ENCODE measurements around the gene TMEM95. TPM values are rescaled to one million over a fixed set of nuclear protein-coding genes. Genes with fewer than 3 reads are reported as not detected.

TMEM95 gene
- total RNA-seq, 1 donor = not detected

DNA sequence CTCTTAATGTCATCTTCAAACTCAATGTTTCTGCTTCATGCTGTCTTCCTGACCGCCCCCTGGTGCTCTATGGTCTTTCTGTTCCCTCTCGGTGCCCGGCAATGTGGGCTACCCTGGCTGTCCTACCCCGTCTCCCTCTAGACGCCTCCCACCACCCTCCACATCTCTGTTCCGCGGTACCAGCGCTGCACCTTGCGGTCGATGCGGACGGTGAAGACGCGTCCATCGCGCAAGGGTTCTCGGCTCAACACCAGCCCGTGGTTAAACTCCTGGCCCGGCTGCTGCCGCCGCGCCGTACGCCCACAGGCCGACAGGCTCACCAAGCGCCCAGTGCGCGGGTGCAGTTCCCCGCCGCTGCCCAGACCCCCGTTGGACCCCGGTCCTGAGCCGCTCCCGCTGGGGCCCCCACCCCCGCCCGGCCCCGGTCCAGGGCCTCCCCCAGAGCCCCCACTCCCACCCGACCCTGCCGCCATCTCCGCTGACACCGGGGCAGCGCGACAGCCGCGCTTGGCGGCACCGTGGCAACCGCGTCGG, 26.0 kb upstream of the TMEM95 start, which contains the start of gene NEURL4:
Gene NEURL4, minus strand, starts transcription at position 496 of the 534 bp plus-strand sequence. Its CDS starts 23 bp downstream, at position 473.
- Histone ChIP-seq H3K4me2 (ENCODE audit: insufficient read depth, low read length) (peak within 1 kb of the TSS; percentile 100), H3K4me1 (ENCODE audit: insufficient read depth, low read length) (peaks cover 12% of the 10 kb centered on the region), H3K79me2 (ENCODE audit: insufficient read depth, low read length) (peaks cover 19% of the 10 kb centered on the region), H3K27me3 (ENCODE audit: insufficient read depth, low read length) (peaks cover 6% of the 10 kb centered on the region), H3K4me3 (ENCODE audit: insufficient read depth, low read length) (peak within 1 kb of the TSS; percentile 96), H4K20me1 (ENCODE audit: insufficient read depth, low read length) (peaks cover 3% of the 10 kb centered on the region), H3K36me3 (ENCODE audit: insufficient read depth, low read length) (peaks cover 23% of the 10 kb centered on the region), H3K27ac (ENCODE audit: low read depth, low read length) (peak within 1 kb of the TSS; percentile 83), H3K9me3 (ENCODE audit: low read depth, low read length) (no peaks in the 10 kb centered on the region), H2AFZ (ENCODE audit: low read length) (peak within 1 kb of the TSS; percentile 100)
- DNase-seq (ENCODE audit: insufficient read length, low spot score, missing footprints) = peak; percentile 96
- TF ChIP-seq, protein P1, sequence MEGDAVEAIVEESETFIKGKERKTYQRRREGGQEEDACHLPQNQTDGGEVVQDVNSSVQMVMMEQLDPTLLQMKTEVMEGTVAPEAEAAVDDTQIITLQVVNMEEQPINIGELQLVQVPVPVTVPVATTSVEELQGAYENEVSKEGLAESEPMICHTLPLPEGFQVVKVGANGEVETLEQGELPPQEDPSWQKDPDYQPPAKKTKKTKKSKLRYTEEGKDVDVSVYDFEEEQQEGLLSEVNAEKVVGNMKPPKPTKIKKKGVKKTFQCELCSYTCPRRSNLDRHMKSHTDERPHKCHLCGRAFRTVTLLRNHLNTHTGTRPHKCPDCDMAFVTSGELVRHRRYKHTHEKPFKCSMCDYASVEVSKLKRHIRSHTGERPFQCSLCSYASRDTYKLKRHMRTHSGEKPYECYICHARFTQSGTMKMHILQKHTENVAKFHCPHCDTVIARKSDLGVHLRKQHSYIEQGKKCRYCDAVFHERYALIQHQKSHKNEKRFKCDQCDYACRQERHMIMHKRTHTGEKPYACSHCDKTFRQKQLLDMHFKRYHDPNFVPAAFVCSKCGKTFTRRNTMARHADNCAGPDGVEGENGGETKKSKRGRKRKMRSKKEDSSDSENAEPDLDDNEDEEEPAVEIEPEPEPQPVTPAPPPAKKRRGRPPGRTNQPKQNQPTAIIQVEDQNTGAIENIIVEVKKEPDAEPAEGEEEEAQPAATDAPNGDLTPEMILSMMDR (IDR thresholded peaks at IDR 0.05; ENCODE audit: extremely low read depth, low read depth, low read length) = peak; percentile 10

DNA sequence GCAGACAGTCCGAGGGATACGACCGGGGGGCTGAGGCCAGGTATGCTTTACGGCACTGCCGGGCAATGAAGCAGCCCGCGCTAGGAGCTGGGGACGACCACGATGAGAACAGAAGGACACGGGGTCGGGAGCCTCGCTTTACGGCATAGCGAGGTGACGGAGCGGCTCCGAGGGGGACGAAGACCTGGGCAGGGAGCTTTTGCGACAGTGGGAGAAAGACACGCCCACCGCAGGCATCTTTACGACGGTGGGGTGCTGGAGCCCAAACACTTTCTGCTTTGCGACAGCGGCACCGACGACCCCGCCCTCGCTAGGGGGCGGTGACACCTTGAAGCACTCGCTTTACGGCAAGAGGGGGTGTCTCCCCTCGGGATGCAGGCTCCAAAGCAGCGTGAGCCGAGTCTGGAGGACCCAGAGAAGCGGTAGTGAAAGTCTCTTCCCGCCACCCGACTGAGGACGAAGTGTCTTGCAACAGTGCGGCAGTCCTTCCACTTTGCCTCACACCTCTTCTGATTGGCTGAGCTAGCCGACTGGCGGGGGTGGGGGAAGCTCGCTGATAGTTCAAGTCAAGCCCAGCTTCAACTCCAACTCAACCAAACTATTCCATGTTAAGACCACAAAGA, 25.5 kb upstream of the TMEM95 start:
- Histone ChIP-seq H3K4me1 (ENCODE audit: insufficient read depth, low read length) (peaks cover 12% of the 10 kb centered on the region), H3K27me3 (ENCODE audit: insufficient read depth, low read length) (peaks cover 6% of the 10 kb centered on the region), H3K79me2 (ENCODE audit: insufficient read depth, low read length) (peaks cover 19% of the 10 kb centered on the region), H3K4me2 (ENCODE audit: insufficient read depth, low read length) (peak overlapping the region; percentile 97), H3K27ac (ENCODE audit: low read depth, low read length) (peak overlapping the region; percentile 83), H3K36me3 (ENCODE audit: insufficient read depth, low read length) (peaks cover 18% of the 10 kb centered on the region), H4K20me1 (ENCODE audit: insufficient read depth, low read length) (peaks cover 3% of the 10 kb centered on the region), H2AFZ (ENCODE audit: low read length) (peak overlapping the region; percentile 100), H3K9me3 (ENCODE audit: low read depth, low read length) (no peaks in the 10 kb centered on the region), H3K4me3 (ENCODE audit: insufficient read depth, low read length) (peak overlapping the region; percentile 96)
- TF ChIP-seq, protein P1 (IDR thresholded peaks at IDR 0.05; ENCODE audit: extremely low read depth, low read depth, low read length) = no peak
- peak; percentile 100 for DNase-seq (ENCODE audit: insufficient read length, low spot score, missing footprints)

DNA sequence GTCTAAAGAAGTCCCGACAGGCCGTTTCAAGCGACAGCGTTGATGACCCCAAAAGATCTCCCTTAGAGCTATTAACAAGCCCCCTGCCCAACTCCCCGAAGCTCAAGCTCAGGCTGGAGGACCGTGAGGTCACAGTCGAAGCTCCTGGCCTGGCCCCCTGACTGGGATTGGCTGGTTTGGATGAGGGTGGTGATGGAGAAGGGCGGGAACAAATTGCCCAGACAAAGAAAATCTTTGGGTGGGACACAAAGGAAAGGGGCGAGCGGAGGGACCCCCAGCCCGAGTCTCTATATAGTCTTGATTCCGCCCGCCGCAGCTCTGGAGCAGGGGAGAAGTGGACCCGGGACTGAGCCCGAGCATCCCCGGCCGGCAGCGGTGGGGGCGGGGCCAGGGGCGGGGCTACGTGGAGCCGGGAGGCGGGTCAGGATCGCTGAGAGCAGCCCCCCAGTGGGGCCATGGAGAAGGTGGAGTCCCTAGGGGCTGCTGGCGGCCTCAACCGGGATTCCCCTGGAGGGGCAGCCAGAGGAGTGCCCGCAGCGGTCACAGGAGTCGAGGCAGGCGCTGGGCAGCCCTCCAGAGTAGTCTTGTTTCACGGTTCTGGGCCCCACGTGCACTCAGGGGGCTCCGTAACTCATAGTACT, 24.8 kb upstream of the TMEM95 start:
- H2AFZ ChIP-seq (ENCODE audit: low read length) = peak overlapping the region; percentile 100
- H3K4me1 ChIP-seq (ENCODE audit: insufficient read depth, low read length) = peaks cover 12% of the 10 kb centered on the region
- H4K20me1 ChIP-seq (ENCODE audit: insufficient read depth, low read length) = peaks cover 3% of the 10 kb centered on the region
- no peaks in the 10 kb centered on the region for H3K9me3 ChIP-seq (ENCODE audit: low read depth, low read length)
- H3K27ac ChIP-seq (ENCODE audit: low read depth, low read length) = peak overlapping the region; percentile 83
- peaks cover 13% of the 10 kb centered on the region for H3K27me3 ChIP-seq (ENCODE audit: insufficient read depth, low read length)
- peak overlapping the region; percentile 96 for H3K4me3 ChIP-seq (ENCODE audit: insufficient read depth, low read length)
- DNase-seq (ENCODE audit: insufficient read length, low spot score, missing footprints) = peak; percentile 99
- peaks cover 19% of the 10 kb centered on the region for H3K79me2 ChIP-seq (ENCODE audit: insufficient read depth, low read length)
- peak overlapping the region; percentile 97 for H3K4me2 ChIP-seq (ENCODE audit: insufficient read depth, low read length)
- TF ChIP-seq, protein P1 (IDR thresholded peaks at IDR 0.05; ENCODE audit: extremely low read depth, low read depth, low read length) = no peak
- H3K36me3 ChIP-seq (ENCODE audit: insufficient read depth, low read length) = peaks cover 13% of the 10 kb centered on the region

DNA sequence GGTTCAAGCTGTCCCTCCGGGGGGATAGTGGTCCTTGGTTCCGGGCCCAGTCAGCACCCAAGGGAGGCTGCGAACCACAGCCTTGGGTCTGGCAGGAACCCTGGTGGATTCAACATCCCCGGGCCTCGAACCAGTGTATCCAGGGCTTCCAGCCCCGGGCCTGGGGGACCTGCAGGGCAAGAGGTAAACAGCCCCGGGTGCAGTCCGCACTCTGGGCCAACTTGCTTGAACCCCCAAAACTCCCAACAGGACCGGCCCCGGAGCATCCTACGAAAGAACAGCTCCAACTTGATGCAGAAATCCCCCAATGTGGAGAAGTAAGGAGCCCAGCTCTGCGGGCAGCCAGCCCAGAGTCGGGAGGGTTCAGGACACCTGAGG, 24.3 kb upstream of the TMEM95 start:
- peak overlapping the region; percentile 85 for H2AFZ ChIP-seq (ENCODE audit: low read length)
- H3K27ac ChIP-seq (ENCODE audit: low read depth, low read length) = no peak overlapping the region

More for the DNA sequence above, 24.3 kb upstream of the TMEM95 start:
- peaks cover 9% of the 10 kb centered on the region for H3K36me3 ChIP-seq (ENCODE audit: insufficient read depth, low read length)
- H3K4me3 ChIP-seq (ENCODE audit: insufficient read depth, low read length) = peak overlapping the region; percentile 96
- TF ChIP-seq, protein P1 (IDR thresholded peaks at IDR 0.05; ENCODE audit: extremely low read depth, low read depth, low read length) = no peak
- peaks cover 3% of the 10 kb centered on the region for H4K20me1 ChIP-seq (ENCODE audit: insufficient read depth, low read length)
- H3K79me2 ChIP-seq (ENCODE audit: insufficient read depth, low read length) = peaks cover 19% of the 10 kb centered on the region
- peak overlapping the region; percentile 97 for H3K4me2 ChIP-seq (ENCODE audit: insufficient read depth, low read length)
- H3K27me3 ChIP-seq (ENCODE audit: insufficient read depth, low read length) = peaks cover 17% of the 10 kb centered on the region
- DNase-seq (ENCODE audit: insufficient read length, low spot score, missing footprints) = no peak
- H3K9me3 ChIP-seq (ENCODE audit: low read depth, low read length) = no peaks in the 10 kb centered on the region
- H3K4me1 ChIP-seq (ENCODE audit: insufficient read depth, low read length) = peaks cover 12% of the 10 kb centered on the region
